NOMO-1 treated with DMSO at 0.1 percent for 48 hours (cell line): ENCODE results near the gene ADSS2.
"Not testable (repeated sequence)": the region's sequence is repeated elsewhere in the genome, so short reads cannot be mapped to it uniquely, and the experiment has no call there.

Source experiments
- DNase-seq: peaks from one replicate; lab custom pipeline; 2025; ENCODE audit not compliant: unreplicated experiment; lab: John Stamatoyannopoulos, UW

Gene ADSS2

DNA sequence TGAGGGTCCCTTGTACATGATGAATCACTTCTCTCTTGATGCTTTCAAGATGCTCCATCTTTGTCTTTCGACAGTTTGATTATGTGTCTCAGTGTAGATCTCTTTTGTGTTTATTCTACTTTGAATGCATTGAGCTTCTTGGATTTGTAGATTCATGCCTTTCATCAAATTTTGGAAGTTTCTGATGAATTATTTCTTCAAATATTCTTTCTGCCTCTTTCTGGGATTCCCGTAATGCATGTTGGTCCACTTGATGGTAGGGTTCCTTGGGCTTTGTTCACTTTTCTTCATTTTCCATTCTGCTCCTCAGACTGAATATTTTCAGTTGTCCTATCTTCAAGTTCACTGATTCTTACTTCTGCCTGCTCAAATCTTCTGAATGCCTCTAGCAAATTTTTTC is 50.7 kb downstream of the ADSS2 start:
- DNase-seq: no peak

DNA sequence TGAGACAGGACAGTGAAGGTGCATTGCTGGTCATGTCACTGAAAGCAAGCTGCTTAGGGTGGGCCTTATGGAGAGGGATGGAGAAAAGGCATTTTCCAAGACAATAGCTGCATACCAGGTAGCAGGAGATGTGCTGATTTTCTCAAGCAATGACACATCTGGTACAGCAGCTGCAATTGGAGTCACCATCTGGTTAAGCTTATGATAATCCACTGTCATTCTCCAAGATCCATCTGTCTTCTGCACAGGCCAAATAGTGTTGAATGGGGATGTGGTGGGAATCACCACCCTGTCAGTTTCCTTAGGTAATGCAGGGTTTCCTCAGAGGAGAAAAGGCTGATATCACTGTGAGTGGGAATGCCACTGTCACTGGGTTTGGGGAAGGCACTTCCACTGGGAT is 54.6 kb downstream of the ADSS2 start:
- no peak for DNase-seq

DNA sequence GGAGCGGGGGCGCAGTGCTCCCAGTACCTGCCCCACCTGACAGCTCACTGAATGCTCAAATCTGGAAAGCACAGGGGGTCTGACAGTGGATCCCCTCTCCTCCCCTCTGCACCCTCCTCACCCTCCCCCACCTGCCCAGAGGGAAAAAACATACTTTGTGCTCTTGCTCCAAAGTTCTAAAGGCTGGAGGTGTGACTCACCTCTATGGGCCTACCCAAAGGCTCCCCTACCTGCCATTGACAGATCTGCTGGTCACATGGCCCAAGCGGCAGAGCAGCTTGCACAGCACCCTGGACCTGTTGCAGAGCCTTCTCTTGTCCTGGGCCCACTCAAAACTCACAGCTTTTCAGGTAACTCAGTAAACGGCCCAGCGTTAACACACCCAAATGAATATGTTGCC is 55.7 kb downstream of the ADSS2 start:
- DNase-seq: no peak

DNA sequence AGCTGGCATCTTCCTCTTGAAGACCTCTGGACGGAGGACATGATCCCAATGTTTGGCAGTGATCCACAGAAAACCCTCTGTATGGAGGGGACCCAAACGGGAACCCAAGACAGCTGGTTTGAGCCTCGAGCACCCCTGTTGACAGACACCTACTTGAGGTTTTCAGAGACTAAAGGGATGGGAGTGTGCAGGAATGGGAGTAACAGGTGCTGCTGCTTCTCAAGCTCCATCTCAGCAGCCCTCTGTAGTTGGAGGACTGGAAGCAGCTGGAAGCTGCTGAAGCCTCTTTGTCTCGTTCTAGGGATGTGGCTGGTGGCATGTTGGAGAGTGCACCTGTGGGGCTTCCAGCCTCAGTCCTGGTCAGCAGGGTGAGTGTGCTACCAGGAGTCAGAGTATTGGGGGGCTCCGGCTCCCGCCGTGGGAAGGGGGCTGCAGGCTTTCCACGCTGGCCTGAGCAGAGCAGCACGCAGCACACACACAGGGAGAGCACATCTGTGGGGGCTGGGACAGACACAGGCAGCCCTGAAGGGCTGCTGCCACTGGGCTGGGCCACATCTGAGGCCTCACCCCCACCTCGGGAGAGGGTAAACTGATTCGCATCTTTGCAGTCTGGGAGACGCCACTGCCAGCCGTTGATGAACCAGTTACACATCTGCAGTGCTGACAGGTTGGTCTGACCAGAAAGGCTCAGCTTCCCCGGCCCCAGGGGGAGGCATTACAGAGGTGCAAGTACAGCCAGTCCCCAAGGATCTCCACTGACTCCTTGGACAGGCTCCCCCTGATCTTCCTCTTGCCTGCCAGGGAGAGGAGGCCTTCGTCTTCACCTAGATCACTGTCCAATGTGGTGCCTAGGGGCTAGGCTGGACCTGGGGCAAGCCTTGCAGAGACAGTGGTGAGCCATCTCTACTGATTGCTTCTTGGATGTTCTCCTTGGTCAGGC is 56.6 kb downstream of the ADSS2 start:
- no peak for DNase-seq

DNA sequence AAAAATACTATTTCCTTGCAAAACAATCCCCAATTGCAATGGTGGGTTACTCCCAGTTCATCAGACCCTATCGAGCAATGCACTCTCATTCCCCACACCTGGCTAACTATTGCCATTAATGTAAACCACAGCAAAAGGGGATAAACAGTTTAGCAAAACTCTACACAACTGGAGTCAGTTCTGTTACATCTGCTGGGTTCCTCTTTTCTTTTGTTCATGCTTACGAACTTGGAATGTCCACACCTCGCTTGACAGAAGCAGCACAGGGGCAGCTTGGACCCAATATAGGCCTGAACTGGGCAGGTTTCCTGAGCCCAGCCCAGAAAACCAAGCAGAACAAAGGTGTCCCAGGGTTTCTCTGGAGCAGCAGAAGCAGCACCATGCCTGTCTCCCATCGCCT is 57.4 kb downstream of the ADSS2 start:
- DNase-seq: no peak

DNA sequence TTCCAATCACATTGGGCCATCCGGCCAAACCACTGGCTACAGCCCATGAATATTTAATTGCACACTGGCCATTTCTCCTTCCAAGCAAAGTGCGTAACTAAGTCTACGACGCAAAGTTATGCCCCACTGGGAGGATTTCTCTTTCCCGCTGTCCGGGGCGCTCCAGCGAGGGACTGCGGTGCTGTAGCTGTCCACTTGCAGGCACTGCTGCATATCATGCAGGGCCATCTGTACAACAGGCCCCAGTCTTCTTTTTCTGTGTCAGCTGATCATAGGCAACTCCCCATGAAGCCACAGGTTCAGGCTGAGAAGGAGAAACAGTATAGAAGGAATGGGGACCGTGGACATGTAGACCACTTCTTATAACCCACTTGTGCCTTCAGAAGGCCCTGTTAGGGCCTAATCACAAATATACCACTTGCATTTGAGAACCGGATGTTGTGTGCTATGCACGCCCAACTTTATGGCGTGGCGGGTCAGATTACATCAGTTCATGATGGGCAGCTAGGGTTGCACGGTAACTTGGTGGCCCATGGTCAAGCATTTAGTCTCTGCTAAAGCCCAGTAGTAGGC is 58.0 kb downstream of the ADSS2 start:
- no peak for DNase-seq

DNA sequence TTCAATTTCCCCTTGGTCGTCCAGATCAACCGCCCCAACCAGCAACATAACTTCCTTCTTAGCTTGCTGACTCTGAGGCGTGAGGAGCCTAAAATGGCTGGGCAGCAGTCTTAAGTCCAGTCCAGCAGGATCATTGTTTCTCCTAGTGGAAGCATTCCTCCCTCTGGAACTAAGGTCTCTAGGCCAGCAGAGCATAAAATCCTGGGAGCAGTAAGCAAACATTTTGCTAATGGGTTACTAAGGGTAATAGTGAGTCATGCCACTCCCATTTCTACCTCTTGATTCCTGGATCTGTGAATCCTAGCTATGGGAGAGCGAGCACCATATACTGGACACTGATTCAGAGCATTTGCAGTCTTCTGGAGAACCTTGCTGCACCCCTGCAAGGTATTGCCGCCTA is 59.9 kb downstream of the ADSS2 start:
- no peak for DNase-seq

DNA sequence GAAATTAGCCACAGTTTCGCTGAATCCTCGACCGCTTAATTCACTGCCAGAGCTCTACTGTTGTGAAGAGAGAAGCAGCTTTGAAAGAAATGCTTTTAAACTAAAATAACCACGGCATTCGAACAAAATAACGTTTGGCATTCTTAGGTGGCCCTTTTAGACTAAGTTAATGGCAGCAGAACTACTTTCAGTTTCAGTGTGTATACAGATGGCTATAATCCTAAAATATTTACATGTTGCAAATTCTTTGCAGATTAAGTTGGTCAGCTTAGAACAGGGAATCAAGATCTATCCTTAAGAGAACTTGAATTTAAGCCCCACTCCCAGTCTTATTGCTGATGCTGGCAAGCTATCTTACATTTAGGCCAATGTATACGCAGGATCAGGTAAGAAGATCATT is 62.7 kb downstream of the ADSS2 start:
- DNase-seq: no peak

DNA sequence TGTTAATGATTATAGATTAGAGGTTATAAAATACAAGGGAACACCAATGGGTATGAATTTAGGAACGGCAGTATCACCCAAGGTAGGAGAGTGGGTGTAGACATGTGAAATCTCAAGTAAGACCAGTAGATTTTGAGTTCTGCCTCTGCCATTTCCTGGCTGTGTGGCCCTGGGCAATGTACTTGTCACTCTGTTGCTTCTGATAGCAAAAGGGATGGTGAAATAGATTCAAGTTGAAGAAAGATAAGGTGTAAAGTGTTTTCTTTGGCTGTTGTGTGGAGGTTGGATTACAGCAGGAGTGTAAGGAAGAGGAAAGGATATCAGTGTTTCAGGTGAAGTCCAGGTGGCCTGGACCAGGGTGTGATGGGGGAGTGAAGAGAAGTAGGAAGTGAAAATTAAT is 64.3 kb downstream of the ADSS2 start:
- no peak for DNase-seq

DNA sequence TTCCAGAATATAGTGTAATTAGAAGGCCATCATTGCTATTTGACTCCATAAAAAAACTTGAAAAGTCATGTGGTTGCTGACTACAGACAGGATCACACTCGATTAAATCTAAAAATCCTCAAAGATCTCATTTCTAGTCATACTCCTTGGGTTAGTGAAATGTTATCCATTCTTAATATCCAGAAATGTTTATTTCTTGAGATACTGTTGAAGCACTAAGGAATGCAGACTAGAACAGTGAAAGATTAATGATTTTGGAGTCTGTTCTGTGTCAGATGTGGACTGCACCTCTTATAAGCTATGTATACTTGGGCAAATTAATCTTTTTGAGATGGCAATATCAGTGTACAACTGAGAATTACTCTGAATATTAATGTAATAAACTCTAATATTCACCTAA is 65.1 kb downstream of the ADSS2 start:
- DNase-seq: no peak

DNA sequence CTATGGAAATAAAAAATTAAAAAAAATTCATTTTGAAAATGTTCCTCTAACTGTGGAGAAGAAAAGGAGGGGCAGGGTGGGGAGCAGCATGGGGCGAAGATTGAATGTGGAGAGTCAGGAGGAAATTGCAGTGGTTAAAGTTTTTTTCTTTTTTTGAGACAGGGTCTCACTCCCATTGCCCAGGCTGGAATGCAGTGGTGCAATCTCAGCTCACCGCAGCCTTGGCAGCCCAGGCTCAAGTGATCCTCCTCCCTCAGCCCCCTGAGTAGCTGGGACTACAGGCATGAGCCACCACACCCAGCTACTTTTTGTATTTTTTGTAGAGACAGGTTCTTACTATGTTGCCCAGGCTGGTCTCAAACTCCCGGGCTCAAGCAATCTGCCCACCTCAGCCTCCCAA is 67.6 kb downstream of the ADSS2 start:
- DNase-seq: no peak

DNA sequence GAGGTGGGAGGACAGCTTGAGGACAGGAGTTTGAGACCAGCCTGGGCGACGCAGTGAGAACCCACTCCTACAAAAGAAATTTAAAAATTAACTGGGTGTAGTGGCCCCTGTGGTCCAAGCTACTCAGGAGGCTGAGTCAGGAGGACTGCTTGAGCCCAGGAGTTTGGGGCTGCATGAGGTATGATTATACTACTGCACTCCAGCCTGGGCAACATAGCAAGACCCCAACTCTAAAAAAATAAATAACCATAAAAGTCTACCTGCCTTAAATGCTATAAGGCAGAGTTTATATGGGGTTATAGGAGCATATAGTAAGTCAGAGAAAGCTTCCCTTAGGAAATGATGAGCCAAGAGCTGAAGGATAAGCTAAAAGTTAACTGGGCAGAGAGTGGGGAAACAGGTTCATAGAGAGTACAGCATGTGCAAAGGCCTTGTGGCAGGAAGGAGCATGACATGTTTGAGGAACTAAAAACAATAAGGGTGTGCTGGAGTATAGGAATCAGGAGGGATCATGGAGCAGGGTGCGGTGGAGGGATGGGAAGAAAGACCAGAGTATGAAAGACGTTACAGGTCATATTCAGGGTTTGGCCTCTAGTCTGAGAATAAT is 68.3 kb downstream of the ADSS2 start:
- no peak for DNase-seq

DNA sequence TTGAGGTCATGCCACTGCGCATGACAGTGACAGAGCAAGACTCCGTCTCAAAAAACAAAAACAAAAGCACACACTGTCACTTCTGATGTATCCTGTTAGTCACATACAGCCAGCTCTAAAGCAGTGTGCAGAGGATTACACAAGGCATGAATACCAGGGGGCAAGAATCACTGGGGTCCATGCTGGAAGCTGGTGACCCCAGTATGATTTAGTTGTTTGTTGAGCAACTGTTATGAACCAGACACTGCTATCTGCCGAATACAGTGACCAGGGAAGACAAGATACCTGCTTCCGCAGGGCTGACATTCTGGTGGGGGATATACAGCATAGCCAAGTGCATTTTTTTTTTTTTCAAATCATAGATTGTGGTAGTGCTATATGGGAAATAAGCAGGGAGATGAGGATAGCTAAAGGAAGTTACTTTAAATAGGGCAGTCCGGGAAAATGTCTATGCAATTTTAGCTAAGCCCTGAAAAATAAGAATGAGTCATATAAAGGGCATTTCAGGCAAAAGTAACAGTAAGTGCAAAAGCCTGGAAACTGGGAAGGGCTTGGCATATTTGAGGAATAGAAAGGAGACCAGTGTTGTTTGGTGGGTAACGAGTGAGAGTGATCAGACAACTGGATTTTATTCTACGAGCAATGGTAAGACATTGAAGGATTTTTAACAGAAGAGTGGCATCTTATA is 69.7 kb downstream of the ADSS2 start:
- no peak for DNase-seq

DNA sequence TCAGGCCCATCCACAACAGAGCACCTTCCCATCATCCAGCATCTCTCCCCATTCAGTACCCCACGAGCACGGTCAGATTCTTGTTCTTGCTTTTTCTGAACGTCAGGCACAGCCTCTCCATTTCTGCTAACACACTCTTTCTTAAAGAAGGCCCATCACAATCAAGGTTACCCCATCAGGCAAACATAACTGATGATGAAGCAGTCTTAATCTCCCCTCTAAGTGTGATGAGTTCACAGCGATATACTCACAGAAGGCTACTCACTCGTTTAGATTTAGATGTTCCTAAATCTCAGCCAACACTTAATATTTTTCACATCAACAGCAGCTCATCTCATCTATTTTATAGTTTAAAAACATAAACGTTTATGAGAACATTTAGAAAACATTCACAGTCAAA is 75.6 kb downstream of the ADSS2 start:
- no peak for DNase-seq

DNA sequence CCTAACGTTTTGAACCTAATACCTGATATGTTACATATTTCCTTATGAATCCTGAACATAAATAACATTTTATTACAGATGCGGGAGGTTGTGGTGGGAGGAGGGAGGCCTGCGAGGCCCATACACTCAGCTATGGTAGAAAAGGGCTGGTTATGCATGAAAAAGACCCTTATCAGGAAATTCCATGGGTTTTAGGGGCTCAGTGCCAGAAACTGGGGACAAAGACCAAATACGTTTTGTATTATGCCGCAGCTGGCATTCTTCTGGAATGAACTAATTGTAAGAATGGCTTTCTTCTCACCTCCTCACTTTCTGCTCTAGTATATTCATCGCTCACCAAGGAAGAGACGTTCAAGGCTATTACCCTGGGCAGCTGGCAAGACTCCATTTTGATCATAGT is 76.7 kb downstream of the ADSS2 start:
- no peak for DNase-seq

DNA sequence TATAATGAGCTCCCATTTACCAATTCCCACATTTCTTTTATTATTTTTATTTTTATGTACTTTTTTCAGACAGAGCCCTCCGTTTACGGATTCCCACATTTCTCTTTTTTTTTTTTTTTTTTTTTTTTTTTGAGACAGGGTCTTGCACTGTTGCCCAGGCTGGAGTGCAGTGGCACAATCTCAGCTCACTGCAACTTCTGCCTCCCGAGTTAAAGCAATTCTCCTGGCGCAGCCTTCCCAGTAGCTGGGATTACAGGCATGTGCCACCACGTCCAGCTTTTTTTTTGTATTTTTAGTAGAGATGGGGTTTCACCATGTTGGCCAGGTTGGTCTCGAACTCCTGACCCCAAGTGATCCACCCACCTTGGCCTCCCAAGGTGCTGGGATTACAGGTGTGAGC is 77.2 kb downstream of the ADSS2 start:
- not testable (repeated sequence) for DNase-seq

DNA sequence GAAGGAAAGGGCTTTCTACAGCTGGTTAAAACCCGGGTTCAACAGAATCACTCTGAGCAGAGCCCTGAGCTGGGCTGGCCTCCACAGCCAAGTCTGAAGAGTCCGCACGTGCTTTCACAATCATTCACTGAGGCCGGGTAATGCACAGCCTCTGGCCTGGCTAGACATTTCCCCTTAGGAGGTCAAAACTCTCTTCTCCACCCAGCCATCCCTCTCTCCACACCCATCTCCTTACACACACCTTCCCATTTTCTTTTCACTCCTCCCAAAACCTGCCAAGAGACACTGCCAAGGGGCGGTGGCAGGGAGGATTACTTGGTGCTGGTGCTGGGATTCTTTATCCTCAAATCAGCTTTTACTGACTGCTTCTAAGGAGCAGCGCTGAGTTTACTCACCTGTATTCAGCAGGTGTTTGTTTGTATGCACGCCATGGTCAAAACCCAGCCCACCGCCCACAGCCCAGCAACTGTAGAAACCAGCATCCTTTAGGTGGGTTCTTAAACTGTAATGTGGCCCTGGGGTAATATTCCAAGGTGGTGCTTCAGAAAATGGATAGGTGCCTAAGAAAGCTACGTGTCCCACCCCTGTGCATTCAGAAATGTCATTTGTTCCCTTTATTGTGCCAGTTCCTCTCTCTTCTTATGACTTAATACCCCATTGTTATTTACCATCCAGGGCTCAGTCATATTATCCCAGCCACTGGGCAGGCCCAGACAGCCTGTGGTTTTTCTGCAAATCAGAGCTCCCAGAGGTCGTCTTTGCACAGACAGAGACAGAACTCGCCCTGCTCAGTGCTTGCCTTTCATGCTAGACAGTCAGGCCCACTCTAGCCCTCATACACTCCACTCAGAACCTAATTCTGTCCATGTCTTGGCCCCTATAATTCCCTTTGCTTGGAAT is 80.2 kb downstream of the ADSS2 start:
- DNase-seq: peak; percentile 83

DNA sequence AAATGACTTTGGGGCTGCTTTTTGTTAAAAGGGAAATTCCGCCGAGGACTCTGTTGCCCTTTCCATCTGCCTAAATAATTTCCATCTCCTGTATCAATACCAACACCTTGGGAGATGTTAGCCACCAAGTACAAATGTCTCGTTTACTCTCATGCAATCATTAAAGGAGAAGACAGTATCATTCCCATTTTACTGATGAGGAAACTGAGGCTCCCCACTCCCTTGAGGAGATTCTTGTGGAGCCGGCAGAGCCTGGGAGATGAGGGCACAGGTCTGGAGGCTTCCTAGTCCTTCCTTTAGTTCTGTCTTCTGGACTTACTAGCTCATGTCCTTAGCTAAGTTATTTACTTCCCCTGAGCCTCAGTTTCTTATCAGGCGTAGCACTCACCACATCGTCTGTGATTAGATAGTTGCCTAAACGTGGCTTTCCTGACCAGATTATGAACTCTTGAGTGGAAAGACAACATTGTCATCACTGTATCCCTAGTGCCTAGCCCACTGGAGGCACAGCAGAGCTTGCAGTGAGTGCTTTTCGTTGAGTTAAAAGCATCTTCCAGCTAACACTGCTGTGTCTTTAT is 81.6 kb downstream of the ADSS2 start:
- no peak for DNase-seq

DNA sequence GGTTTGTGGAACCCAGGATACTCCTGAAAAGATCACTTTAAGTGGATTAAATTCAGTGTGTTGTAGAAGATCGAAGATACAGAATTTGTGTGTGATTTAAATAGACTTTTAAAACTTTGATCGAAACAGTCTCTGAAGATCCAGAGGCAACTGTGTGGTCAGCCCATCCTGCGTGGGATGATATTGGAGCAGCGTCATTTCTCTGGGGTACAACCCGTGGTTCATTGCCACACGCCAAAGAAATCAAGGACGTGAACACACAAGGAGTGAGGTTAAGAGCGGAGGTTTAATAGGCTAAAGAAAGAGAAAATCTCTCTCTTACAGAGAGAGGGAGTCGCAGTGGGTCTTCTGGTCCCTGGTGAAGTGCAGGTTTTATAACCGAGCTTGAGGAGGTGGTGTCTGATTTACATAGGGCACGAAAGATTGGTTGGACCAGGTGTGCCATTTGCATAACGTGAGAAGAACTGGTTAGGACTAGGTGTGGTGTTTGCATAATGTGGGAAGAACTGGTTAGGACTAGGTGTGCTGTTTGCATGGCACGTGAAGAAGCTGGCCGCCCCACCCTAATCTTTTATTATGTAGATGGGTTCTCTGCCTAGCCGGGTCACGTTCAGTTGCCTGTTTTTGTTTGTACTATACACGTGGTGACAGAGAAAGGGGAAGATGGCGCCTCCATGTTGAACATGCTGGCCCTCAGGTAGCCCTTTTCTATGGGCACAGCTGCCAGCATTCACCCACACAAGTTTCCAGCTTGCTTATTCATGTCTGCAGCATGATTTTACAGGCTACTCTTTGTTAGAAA is 82.3 kb downstream of the ADSS2 start:
- no peak for DNase-seq

DNA sequence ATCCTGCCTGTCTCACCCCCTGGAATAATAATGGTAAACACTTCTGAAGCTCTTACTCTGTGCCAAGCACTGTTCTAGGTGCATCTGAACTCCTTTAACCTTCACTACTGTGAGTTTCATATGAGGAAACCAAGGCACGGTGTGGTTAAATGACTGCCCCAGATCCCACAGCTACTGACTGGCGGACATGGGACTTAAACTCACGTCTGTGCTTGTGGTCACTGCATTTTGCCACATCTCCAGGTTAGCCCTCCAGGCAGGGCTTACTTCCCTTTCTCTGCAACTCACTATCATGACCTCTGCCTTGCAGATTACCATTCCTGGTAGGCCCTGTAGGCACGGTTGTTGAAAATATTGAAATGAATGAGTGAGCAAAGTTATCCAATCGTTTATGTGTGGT is 83.4 kb downstream of the ADSS2 start:
- DNase-seq: peak; percentile 64
